Mononuclear cell (primary cell): ENCODE measurements around the gene CALML3. TPM values are rescaled to one million over a fixed set of nuclear protein-coding genes. Genes with fewer than 3 reads are reported as not detected.

ENCODE experiments used
- H3K27me3 ChIP-seq: 2 replicates; pipeline ENCODE4 v1.6.0; 2011; ENCODE audit warnings: low read length, control low read depth; ENCODE audit not compliant: insufficient read depth
- H3K4me1 ChIP-seq: 2 replicates; pipeline ENCODE4 v1.5.1; 2011; ENCODE audit warnings: mild to moderate bottlenecking, low read length, control low read depth; ENCODE audit not compliant: insufficient read depth
- H3K4me3 ChIP-seq: 2 replicates; pipeline ENCODE4 v1.5.1; 2011; ENCODE audit warnings: mild to moderate bottlenecking, low read length, moderate library complexity
- H3K9me3 ChIP-seq: 2 replicates; pipeline ENCODE4 v1.5.1; 2011; ENCODE audit warnings: low read depth, mild to moderate bottlenecking, control low read depth, low read length
- total RNA-seq: library from RNA; depleted of rRNA; stranded (reverse); fragments of >200 nt; gene quantifications from one replicate; pipeline ENCODE4 v1.2.3, GENCODE V29; 2012

Gene CALML3
- total RNA-seq, 1 donor: not detected

GRCh38 chr10:5523796-5524574, 776 bp upstream of the CALML3 start:
- Histone ChIP-seq H3K4me1 (no peaks in the 10 kb centered on the region), H3K9me3 (no peaks in the 10 kb centered on the region), H3K27me3 (no peaks in the 10 kb centered on the region), H3K4me3 (no peak overlapping the region)

GRCh38 chr10:5525561-5526341, 990 bp downstream of the CALML3 start:
- H3K4me3 ChIP-seq: no peak overlapping the region
- no peaks in the 10 kb centered on the region for H3K4me1 ChIP-seq
- H3K9me3 ChIP-seq: no peaks in the 10 kb centered on the region
- no peaks in the 10 kb centered on the region for H3K27me3 ChIP-seq

GRCh38 chr10:5526691-5527331, 2.0 kb downstream of the CALML3 start:
- Histone ChIP-seq H3K9me3 (no peaks in the 10 kb centered on the region), H3K4me1 (no peaks in the 10 kb centered on the region), H3K27me3 (no peaks in the 10 kb centered on the region), H3K4me3 (no peak overlapping the region)

DNA sequence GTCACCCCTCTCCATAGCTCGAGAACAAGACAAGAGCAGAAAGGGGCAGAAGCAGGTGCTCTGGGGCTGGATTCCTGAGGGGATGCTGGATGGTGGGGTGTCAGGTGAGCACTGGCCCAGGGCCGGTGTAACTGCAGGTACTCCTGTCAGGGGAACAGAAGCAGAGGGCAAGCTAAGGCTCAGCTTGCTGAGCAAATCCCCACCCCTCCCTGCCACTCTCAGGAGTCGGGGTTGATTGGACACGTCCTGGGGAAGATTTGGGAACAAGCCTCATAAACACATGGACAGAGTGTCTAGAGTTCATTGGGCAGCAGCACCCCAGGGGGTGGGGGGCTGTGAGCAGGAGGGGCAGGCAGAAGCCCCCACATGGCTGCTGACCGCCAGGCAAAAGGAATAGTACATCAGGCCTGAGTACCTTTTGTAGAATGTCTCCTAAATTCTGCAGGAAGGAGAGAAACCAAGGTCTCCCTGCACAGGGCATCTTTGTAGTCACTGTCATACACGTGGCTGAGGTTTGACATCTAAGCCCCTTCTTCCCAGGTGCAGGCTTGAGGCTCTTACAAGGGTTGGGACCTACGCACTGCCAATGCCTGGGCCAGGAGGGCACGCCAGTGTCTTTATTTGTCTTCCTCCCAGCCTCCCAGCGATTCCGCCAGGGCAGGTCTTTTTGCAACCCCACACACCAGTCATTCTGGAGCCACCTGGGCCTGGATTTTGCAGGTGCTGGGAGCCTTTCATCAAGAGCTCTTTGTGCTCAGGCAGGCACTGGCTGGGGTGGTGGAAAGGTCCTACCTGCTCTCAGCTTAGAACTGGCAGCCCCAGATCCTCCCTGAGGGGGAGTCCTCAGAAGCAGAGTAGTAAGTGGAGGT, 2.8 kb downstream of the CALML3 start:
- no peaks in the 10 kb centered on the region for H3K27me3 ChIP-seq
- H3K4me1 ChIP-seq: no peaks in the 10 kb centered on the region
- H3K4me3 ChIP-seq: no peak overlapping the region
- no peaks in the 10 kb centered on the region for H3K9me3 ChIP-seq

GRCh38 chr10:5528989-5529701, 4.4 kb downstream of the CALML3 start:
- no peaks in the 10 kb centered on the region for H3K27me3 ChIP-seq
- no peak overlapping the region for H3K4me3 ChIP-seq
- H3K4me1 ChIP-seq: no peaks in the 10 kb centered on the region
- H3K9me3 ChIP-seq: no peaks in the 10 kb centered on the region

DNA sequence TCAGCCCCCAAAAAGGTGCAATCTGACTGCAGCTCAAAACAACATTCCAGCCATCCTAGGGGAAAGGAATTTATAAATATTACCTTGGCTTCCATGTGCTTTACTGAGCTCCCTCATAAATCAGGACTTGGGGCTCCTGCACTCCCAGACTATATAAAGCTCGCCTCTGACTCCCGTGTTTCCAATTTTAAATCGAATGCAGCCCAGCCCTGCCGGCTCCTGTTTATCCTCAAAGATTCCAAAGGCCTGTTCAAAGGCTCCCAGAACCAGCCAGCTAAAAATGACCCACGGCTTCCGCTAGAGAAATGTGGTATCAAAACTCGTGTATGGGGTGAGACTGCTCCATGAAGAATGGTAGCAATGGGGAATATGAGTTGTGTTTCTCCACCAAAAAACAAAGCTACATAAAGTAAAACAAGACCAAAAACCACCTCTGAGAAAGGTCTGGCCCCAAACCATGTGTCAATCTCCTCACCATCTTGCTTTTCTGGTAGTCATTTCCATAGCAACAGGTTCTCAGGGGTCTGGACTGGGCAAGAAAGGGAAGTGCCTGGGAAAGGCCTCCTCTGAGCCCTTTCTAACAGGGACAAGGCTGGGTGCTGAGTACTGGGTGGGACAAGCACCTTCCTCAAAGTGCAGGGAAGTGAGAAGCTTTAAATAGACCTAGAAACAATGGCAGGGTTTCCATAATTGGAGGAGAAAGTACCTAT, 5.1 kb downstream of the CALML3 start:
- Histone ChIP-seq H3K27me3 (no peaks in the 10 kb centered on the region), H3K4me3 (no peak overlapping the region), H3K4me1 (peaks cover 2% of the 10 kb centered on the region), H3K9me3 (no peaks in the 10 kb centered on the region)

- Histone ChIP-seq H3K27me3 (no peaks in the 10 kb centered on the region), H3K4me3 (no peak overlapping the region), H3K4me1 (peaks cover 7% of the 10 kb centered on the region), H3K9me3 (no peaks in the 10 kb centered on the region)
These were observed 5.6 kb downstream of the CALML3 start for GRCh38 chr10:5530412-5530806.

GRCh38 chr10:5530846-5531557, 6.2 kb downstream of the CALML3 start:
- Histone ChIP-seq H3K9me3 (no peaks in the 10 kb centered on the region), H3K4me3 (no peak overlapping the region), H3K27me3 (no peaks in the 10 kb centered on the region), H3K4me1 (peaks cover 8% of the 10 kb centered on the region)

DNA sequence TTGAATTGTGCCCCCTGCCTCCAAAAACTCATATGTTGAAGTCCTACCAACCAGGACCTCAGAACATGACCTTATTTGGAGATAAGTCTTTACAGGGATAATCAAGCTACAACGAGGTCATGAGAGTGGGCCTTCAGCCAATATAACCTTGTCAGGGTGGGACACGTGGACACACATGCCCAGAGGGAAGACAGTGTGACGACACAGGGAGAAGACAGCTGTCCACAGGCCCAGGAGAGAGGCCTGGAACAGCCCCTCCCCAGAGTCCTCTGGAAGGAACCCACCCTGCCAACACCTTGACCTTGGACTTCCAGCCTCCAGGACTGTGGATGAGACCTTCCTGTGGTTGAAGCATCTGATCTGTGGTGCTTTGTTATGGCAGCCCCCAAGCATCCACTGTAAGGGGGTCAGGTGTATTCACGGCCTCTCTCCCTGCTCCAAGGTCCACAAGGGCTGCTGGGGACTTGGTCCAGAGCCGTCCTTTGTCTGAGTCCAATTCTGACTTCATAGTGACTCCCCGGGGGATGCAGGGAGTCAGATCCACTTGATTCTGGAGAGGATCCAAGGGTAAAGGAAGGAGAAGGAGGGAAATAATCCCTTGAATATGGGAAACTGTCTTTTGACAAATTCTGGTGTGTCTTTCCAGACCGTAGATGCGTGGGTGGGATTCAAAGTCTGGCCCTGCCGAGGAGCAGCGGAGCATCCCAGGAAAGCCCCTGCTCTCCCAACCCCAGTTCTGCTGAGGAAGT, 7.0 kb downstream of the CALML3 start:
- Histone ChIP-seq H3K4me3 (no peak overlapping the region), H3K9me3 (no peaks in the 10 kb centered on the region), H3K4me1 (peaks cover 8% of the 10 kb centered on the region), H3K27me3 (no peaks in the 10 kb centered on the region)

DNA sequence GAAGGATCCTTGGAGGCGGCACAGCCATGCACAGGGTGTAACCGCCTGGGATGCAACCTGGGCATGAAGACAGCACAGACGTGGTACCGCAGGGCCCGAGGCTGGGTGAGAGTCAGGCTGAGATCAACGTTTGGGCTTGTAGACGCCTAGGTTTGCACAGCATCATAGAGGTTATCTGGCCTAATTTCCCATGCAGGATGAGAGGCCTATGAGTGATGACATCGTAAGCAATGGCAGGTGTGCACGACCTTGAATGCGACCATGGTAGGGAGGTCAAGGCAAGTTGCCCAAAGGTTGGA, 7.5 kb downstream of the CALML3 start:
- H3K4me1 ChIP-seq: peaks cover 8% of the 10 kb centered on the region
- H3K4me3 ChIP-seq: no peak overlapping the region
- no peaks in the 10 kb centered on the region for H3K9me3 ChIP-seq
- no peaks in the 10 kb centered on the region for H3K27me3 ChIP-seq

DNA sequence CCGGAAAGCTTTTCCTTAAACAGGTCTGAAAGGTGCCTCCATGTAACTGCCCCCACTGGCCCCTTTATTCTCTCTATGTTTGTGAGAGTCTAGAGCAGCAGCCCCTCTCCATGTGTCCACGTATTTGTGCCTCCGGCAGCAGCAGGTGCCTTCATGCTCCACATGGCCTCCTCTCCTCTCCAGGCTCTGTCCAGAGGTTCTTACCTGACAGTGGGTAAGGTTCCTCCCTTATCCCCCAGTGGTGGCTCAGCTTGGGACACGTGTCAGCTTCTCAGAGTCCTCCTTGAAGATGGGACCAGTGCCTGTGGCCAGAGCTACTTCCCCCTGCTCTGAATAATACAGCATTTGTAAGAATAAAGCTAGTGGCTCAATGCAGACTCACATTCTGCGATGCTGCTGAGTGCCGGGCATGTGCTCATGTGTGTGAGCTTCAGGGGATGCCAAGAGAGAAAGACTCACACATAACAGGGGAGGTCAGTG, 7.9 kb downstream of the CALML3 start:
- H3K27me3 ChIP-seq: no peaks in the 10 kb centered on the region
- peaks cover 8% of the 10 kb centered on the region for H3K4me1 ChIP-seq
- no peak overlapping the region for H3K4me3 ChIP-seq
- H3K9me3 ChIP-seq: no peaks in the 10 kb centered on the region

- Histone ChIP-seq H3K4me1 (peaks cover 8% of the 10 kb centered on the region), H3K4me3 (no peak overlapping the region)
These were observed 8.5 kb downstream of the CALML3 start for GRCh38 chr10:5533098-5533731.

More at GRCh38 chr10:5533098-5533731, 8.5 kb downstream of the CALML3 start:
- Histone ChIP-seq H3K9me3 (no peaks in the 10 kb centered on the region), H3K27me3 (no peaks in the 10 kb centered on the region)
